ENCODE results near the gene SLCO2A1. TPM values are rescaled to one million over a fixed set of nuclear protein-coding genes. Genes with fewer than 3 reads are reported as not detected.

The SLCO2A1 gene
- total RNA-seq, 4 donors from 2014 or later = 7.8 to 12.0 (median 11.1) TPM

- no peaks in the 10 kb centered on the region for H3K9me3 ChIP-seq
- 100% methylated on average over 2 of the region's 2 CpGs; no CpG with 5 or more reads in 1 of the 2 donors for WGBS, 2 donors (ENCODE audit: low coverage in 1 of 2)
- no peaks in the 10 kb centered on the region for H3K27me3 ChIP-seq
- H3K4me3 ChIP-seq = no peak overlapping the region
- no peaks in the 10 kb centered on the region for H3K36me3 ChIP-seq
- no peak for TF ChIP-seq CTCF (IDR thresholded peaks at IDR 0.05)
- no peak for TF ChIP-seq POLR2AphosphoS5 (IDR thresholded peaks at IDR 0.05)
- no peak for TF ChIP-seq EP300 (IDR thresholded peaks at IDR 0.05)
- no peak for TF ChIP-seq POLR2A (IDR thresholded peaks at IDR 0.05)
- no peak for ATAC-seq
- H3K4me1 ChIP-seq = no peaks in the 10 kb centered on the region
- H3K27ac ChIP-seq = no peak overlapping the region
Observed at GRCh38 chr3:133980035-133980434, 49.7 kb downstream of the SLCO2A1 start.

- no peak for ATAC-seq
- no CpG with 5 or more reads among the region's 7 CpGs for WGBS, 2 donors (ENCODE audit: low coverage in 1 of 2)
Observed at GRCh38 chr3:133979553-133979952, 50.2 kb downstream of the SLCO2A1 start.

GRCh38 chr3:133977568-133977967 lies 52.2 kb downstream of the SLCO2A1 start:
- Histone ChIP-seq H3K4me1 (no peaks in the 10 kb centered on the region), H3K4me3 (no peak overlapping the region), H3K36me3 (peaks cover 0 to 11% of the 10 kb centered on the region in 2 donors), H3K27ac (no peak overlapping the region), H3K9me3 (no peaks in the 10 kb centered on the region), H3K27me3 (no peaks in the 10 kb centered on the region)
- 69 to 76% methylated on average over 4 of the region's 4 CpGs for WGBS, 2 donors (ENCODE audit: low coverage in 1 of 2)
- TF ChIP-seq EP300 (IDR thresholded peaks at IDR 0.05) = no peak
- TF ChIP-seq POLR2AphosphoS5 (IDR thresholded peaks at IDR 0.05) = no peak
- TF ChIP-seq CTCF (IDR thresholded peaks at IDR 0.05) = no peak
- no peak for TF ChIP-seq POLR2A (IDR thresholded peaks at IDR 0.05)
- ATAC-seq = peak; percentile 38

More at GRCh38 chr3:133979553-133979952, 50.2 kb downstream of the SLCO2A1 start:
- TF ChIP-seq POLR2AphosphoS5 (IDR thresholded peaks at IDR 0.05) (no peak), CTCF (IDR thresholded peaks at IDR 0.05) (no peak), POLR2A (IDR thresholded peaks at IDR 0.05) (no peak), EP300 (IDR thresholded peaks at IDR 0.05) (no peak)
- Histone ChIP-seq H3K27ac (no peak overlapping the region), H3K36me3 (no peaks in the 10 kb centered on the region), H3K27me3 (no peaks in the 10 kb centered on the region), H3K9me3 (no peaks in the 10 kb centered on the region), H3K4me3 (no peak overlapping the region), H3K4me1 (no peaks in the 10 kb centered on the region)

- no peak for ATAC-seq
Observed at GRCh38 chr3:133973249-133973980, 56.3 kb downstream of the SLCO2A1 start.

More at GRCh38 chr3:133973249-133973980, 56.3 kb downstream of the SLCO2A1 start:
- Histone ChIP-seq H3K27me3 (no peaks in the 10 kb centered on the region), H3K4me3 (no peak overlapping the region), H3K36me3 (peaks cover 0 to 14% of the 10 kb centered on the region in 2 donors), H3K4me1 (no peaks in the 10 kb centered on the region), H3K27ac (no peak overlapping the region), H3K9me3 (no peaks in the 10 kb centered on the region)
- 78 to 88% methylated on average over 5 of the region's 8 CpGs for WGBS, 2 donors (ENCODE audit: low coverage in 1 of 2)
- TF ChIP-seq POLR2A (IDR thresholded peaks at IDR 0.05) (no peak), CTCF (IDR thresholded peaks at IDR 0.05) (no peak), POLR2AphosphoS5 (IDR thresholded peaks at IDR 0.05) (no peak), EP300 (IDR thresholded peaks at IDR 0.05) (no peak)

Data from gastroesophageal sphincter (tissue), 4 donors.